RWPE2 (cell line): Measurements from ENCODE around the gene NKX2-3.

Experiments
- ATAC-seq: fragments of 200-7000 bp; cut with Tn5 transposase; 3 replicates; pipeline ENCODE4 v1.9.1; 2021; ENCODE audit warnings: low read depth
- DNase-seq: peaks from one replicate; pipeline ENCODE4 v3.0.0-alpha.2; 2020; ENCODE audit warnings: low spot score
- H3K27ac ChIP-seq: fragments of 450-650 bp; 2 replicates; pipeline ENCODE4 v1.5.1; 2017; ENCODE audit warnings: mild to moderate bottlenecking; ENCODE audit not compliant: poor library complexity, severe bottlenecking
- H3K27me3 ChIP-seq: fragments of 250-450 bp; sonication (Bioruptor Pico); 2 replicates; pipeline ENCODE4 v1.5.1; 2021; ENCODE audit warnings: mild to moderate bottlenecking, moderate library complexity; ENCODE audit not compliant: insufficient read depth, poor library complexity, severe bottlenecking
- H3K36me3 ChIP-seq: fragments of 250-450 bp; sonication (Bioruptor Pico); 2 replicates; pipeline ENCODE4 v1.5.1; 2020; ENCODE audit warnings: low read depth, mild to moderate bottlenecking, moderate library complexity
- H3K4me1 ChIP-seq: fragments of 250-450 bp; sonication (Bioruptor Pico); 2 replicates; pipeline ENCODE4 v1.5.1; 2021; ENCODE audit warnings: mild to moderate bottlenecking, moderate library complexity; ENCODE audit not compliant: insufficient read depth, poor library complexity, severe bottlenecking
- H3K4me3 ChIP-seq: fragments of 250-450 bp; sonication (Bioruptor Pico); 2 replicates; pipeline ENCODE4 v1.5.1; 2021; ENCODE audit warnings: mild to moderate bottlenecking, moderate library complexity; ENCODE audit not compliant: severe bottlenecking
- H3K9me3 ChIP-seq: fragments of 250-450 bp; sonication (Bioruptor Pico); 2 replicates; pipeline ENCODE4 v1.5.1; 2021; ENCODE audit warnings: mild to moderate bottlenecking, moderate library complexity; ENCODE audit not compliant: severe bottlenecking
- TF ChIP-seq, protein P1 (sequence below): fragments of 450-650 bp; IDR thresholded peaks from one replicate; pipeline ENCODE4 v1.5.1; 2017; ENCODE audit warnings: mild to moderate bottlenecking, moderate library complexity; ENCODE audit not compliant: poor library complexity, severe bottlenecking

Gene NKX2-3

DNA sequence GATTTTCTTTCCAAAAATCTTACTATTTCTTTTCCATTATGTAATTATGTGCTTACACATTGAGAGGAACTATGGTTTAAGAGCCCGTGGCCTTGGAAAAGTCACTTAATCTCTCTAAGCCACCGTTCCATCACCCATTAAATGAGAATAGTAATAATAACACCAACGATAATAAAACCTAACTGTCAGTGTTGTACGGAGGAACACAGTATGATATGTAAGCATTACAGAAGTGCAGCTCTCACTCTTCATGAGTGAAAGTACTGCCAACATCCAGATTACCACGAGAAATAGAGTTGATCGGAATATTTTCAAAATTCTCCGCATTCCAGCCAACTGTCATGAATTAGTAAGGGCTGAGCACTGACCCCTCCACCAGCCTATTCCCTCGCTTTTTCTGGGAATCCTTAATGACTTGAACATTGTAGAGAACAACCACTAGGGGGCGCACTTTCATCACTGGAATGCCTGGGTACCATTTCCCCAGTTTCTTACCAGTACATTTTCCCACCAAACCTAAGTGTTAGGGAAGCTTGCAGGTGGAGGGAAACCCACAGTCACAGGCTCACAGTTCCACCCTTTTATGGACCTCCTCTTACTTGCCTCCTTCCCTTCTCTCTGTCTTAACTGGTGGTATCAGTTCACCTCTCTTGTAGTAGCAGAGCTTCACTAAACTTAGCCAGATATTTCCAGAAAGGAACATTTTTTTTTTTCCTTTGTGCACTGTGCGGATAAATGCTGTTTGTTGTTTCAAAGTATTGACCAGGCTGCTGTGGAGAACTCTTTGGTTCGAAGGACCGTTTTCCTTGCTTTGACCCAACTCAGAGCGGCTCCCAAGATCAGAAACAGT, 27.8 kb downstream of the NKX2-3 start:
- H3K4me1 ChIP-seq = no peaks in the 10 kb centered on the region
- H3K36me3 ChIP-seq = no peaks in the 10 kb centered on the region
- ATAC-seq (peak; percentile 66), DNase-seq (no peak)
- H3K27ac ChIP-seq = no peak overlapping the region
- H3K4me3 ChIP-seq = no peak overlapping the region
- TF ChIP-seq, protein P1, sequence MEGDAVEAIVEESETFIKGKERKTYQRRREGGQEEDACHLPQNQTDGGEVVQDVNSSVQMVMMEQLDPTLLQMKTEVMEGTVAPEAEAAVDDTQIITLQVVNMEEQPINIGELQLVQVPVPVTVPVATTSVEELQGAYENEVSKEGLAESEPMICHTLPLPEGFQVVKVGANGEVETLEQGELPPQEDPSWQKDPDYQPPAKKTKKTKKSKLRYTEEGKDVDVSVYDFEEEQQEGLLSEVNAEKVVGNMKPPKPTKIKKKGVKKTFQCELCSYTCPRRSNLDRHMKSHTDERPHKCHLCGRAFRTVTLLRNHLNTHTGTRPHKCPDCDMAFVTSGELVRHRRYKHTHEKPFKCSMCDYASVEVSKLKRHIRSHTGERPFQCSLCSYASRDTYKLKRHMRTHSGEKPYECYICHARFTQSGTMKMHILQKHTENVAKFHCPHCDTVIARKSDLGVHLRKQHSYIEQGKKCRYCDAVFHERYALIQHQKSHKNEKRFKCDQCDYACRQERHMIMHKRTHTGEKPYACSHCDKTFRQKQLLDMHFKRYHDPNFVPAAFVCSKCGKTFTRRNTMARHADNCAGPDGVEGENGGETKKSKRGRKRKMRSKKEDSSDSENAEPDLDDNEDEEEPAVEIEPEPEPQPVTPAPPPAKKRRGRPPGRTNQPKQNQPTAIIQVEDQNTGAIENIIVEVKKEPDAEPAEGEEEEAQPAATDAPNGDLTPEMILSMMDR = peak; percentile 78
- no peaks in the 10 kb centered on the region for H3K27me3 ChIP-seq
- H3K9me3 ChIP-seq = no peaks in the 10 kb centered on the region

DNA sequence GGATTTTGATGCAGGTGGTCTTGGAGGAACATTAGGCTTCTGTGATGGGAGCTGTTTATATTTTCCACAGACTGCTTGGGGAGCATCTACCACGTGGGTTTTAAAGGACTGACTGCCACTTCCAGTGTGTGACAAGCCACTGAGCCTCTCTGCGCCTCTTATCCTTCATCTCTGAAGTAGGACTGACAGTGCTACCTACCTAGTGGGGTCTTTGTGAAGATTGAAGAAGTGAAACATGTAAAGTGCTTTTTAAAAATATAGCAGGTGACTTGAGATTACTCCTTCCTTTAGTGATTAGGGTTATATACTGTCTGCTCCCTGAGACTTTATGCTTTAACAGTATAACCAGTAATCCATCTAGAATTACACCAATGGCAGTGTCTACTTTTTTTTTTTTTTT, 29.9 kb downstream of the NKX2-3 start:
- H3K27ac ChIP-seq = no peak overlapping the region
- ATAC-seq (no peak), DNase-seq (no peak)
- H3K4me3 ChIP-seq = no peak overlapping the region
- H3K36me3 ChIP-seq = no peaks in the 10 kb centered on the region
- H3K9me3 ChIP-seq = no peaks in the 10 kb centered on the region
- H3K4me1 ChIP-seq = no peaks in the 10 kb centered on the region
- TF ChIP-seq, protein P1 = no peak
- H3K27me3 ChIP-seq = no peaks in the 10 kb centered on the region

DNA sequence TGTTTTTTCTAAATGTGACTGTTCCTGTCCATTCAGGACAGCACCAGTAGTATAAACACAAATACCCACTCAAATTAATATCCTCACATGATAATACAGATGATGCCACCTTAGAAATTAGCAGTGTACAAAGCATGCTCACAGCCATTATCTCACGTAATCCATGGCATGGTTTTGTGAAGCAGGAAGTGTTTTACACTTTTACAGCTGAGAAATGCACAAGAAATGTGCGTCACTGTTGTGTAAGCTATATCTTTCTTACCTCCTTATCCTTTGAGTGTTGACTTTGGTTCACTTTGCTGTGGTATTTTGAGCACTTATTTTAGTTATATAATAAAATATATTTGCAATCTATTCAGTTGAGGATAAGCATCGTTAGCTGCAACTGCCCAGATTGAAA, 31.6 kb downstream of the NKX2-3 start:
- no peak overlapping the region for H3K27ac ChIP-seq
- no peaks in the 10 kb centered on the region for H3K27me3 ChIP-seq
- H3K9me3 ChIP-seq = no peaks in the 10 kb centered on the region
- no peak overlapping the region for H3K4me3 ChIP-seq
- H3K4me1 ChIP-seq = no peaks in the 10 kb centered on the region
- TF ChIP-seq, protein P1 = no peak
- ATAC-seq (no peak), DNase-seq (no peak)
- no peaks in the 10 kb centered on the region for H3K36me3 ChIP-seq

DNA sequence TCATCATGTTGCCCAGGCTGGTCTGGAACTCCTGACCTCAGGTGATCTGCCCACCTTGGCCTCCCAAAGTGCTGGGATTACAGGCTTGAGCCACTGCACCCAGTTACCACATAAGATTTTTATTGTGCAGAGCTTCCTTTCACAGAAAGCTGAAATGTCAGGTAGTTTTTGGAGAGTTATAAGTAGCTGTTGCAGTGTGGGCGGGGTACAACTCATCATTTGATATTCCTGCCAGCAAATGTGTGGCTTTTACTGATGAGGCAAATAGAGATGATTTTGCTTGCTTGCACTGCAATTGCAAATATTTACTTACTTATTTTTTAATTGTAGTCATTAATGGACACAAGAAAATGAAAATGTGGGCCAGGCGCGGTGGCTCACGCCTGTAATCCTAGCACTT, 32.4 kb downstream of the NKX2-3 start:
- Histone ChIP-seq H3K27me3 (no peaks in the 10 kb centered on the region), H3K4me3 (no peak overlapping the region), H3K4me1 (no peaks in the 10 kb centered on the region), H3K9me3 (no peaks in the 10 kb centered on the region), H3K36me3 (no peaks in the 10 kb centered on the region), H3K27ac (no peak overlapping the region)
- TF ChIP-seq, protein P1 = no peak
- no peak for DNase-seq
- ATAC-seq = no peak
